ENCODE results near the gene FXYD6. TPM values are rescaled to one million over a fixed set of nuclear protein-coding genes. Genes with fewer than 3 reads are reported as not detected.

Gene FXYD6
- total and polyA plus RNA-seq, 9 of the 15 experiments (the other 6 are each of a cell fraction or from before 2014, with no cell fraction given) = 0.07 to 0.35 TPM; not detected in 7

GRCh38 chr11:117824571-117825537 is 51.6 kb downstream of the FXYD6 start, which contains the start of gene FXYD2:
Gene FXYD2, minus strand, starts transcription at chr11:117824744. Its CDS starts 66 bp downstream, at chr11:117824678.
- peaks cover 0 to 28% of the 10 kb centered on the region in 2 experiments; a peak in 1 of 5 replicates for H3K4me1 ChIP-seq (replicated peaks in 1 of 2; ENCODE audit: control insufficient read depth in 2 of 2, insufficient read depth in 2 of 2, low read length in 2 of 2)
- H3K27ac ChIP-seq (ENCODE audit: extremely low read depth, low read depth, low read length) = no peak within 1 kb of the TSS
- ChIA-PET CTCF (ENCODE audit: low intra/inter-chr PET ratio) (interaction anchor here (3.3 kb wide), 1 partner anchor 229 kb away, joined by 32 read pairs; no protein-coding TSS in a partner anchor), POLR2A (interaction anchor here (0.9 to 1.0 kb wide), 2 partner anchors 9 to 14 kb away, joined by 3 read pairs; no protein-coding TSS in a partner anchor)
- WGBS (ENCODE audit: insufficient coverage, low coverage, missing lambda C conversion rate) = 4% methylated on average over 19 of the region's 22 CpGs
- in situ Hi-C loops (cut with MboI) (loop anchor here (5.0 kb wide), 2 partner anchors 122 to 222 kb away; no protein-coding TSS in a partner anchor), intact Hi-C loops (cut with micrococcal nuclease) (no loop called here)
- no peaks in the 10 kb centered on the region for H3K9me1 ChIP-seq (ENCODE audit: control insufficient read depth, insufficient read depth, low read length)
- ATAC-seq = no peak
- BruUV-seq (replicated peaks) = no TSS peak
- H3K79me2 ChIP-seq (ENCODE audit: control insufficient read depth, insufficient read depth, low read length) = no peaks in the 10 kb centered on the region
- no peak within 1 kb of the TSS for H2AFZ ChIP-seq (ENCODE audit: low read depth, low read length)
- peaks cover 13% of the 10 kb centered on the region; the same call in 1 of the 2 replicates for H4K20me1 ChIP-seq (replicated peaks; ENCODE audit: control insufficient read depth, insufficient read depth, low read length)
- no peaks in the 10 kb centered on the region for H3K9me3 ChIP-seq (replicated peaks; ENCODE audit: control insufficient read depth, insufficient read depth, low read depth, low read length)
- H3K4me2 ChIP-seq (ENCODE audit: insufficient read depth, low read length) = no peak within 1 kb of the TSS
- peak within 1 kb of the TSS in 1 of 2 experiments; percentile 43; a peak in 1 of 4 replicates for H3K9ac ChIP-seq (ENCODE audit: insufficient read depth in 1 of 2, low read depth in 2 of 2, low read length in 2 of 2)
- no peak within 1 kb of the TSS for H3K4me3 ChIP-seq
- FAIRE-seq = no peak
- H3K36me3 ChIP-seq (ENCODE audit: control insufficient read depth, insufficient read depth, low read length) = no peaks in the 10 kb centered on the region
- H3K27me3 ChIP-seq (ENCODE audit: control insufficient read depth in 2 of 2, insufficient read depth in 2 of 2, low read length in 2 of 2) = peaks cover 20 to 72% of the 10 kb centered on the region in 2 experiments
- no peak for DNase-seq (ENCODE audit: extremely low read depth in 1 of 4, low spot score in 3 of 4)
- no peak for TF ChIP-seq HEY1 (CRISPR knock-in tag; IDR thresholded peaks at IDR 0.05; ENCODE audit: borderline replicate concordance)
- 0 out of 2 replicates have a peak, but pooled peaks have one; percentile 41 for TF ChIP-seq CEBPG (CRISPR knock-in tag; IDR thresholded peaks at IDR 0.05)
- peak in 1 of 2 experiments; percentile 48; a peak in 2 of 4 replicates for TF ChIP-seq CEBPG (tag; conservative IDR thresholded peaks at IDR 0.05 in 1 of 2, IDR thresholded peaks at IDR 0.05 in 1 of 2)
- TF ChIP-seq CEBPB (tag; IDR thresholded peaks at IDR 0.05) = peak; percentile 72
- no peak for TF ChIP-seq ZNF668 (CRISPR knock-in tag; IDR thresholded peaks at IDR 0.05)
- no peak for TF ChIP-seq YY1 (IDR thresholded peaks at IDR 0.05; ENCODE audit: borderline replicate concordance in 1 of 3, control insufficient read depth in 1 of 3, extremely low read depth in 1 of 3, insufficient read depth in 3 of 3, insufficient read length in 1 of 3, insufficient replicate concordance in 2 of 3, low read depth in 1 of 3, low read length in 2 of 3)
- TF ChIP-seq BRD9 (IDR thresholded peaks at IDR 0.05; ENCODE audit: low read depth, partially characterized antibody) = no peak
- no peak for TF ChIP-seq L3MBTL2 (IDR thresholded peaks at IDR 0.05)
- no peak for TF ChIP-seq TRIM25 (IDR thresholded peaks at IDR 0.05; ENCODE audit: borderline replicate concordance)
- no peak for TF ChIP-seq ESRRB (CRISPR knock-in tag; IDR thresholded peaks at IDR 0.05; ENCODE audit: borderline replicate concordance)
- no peak for TF ChIP-seq ZFPM2 (CRISPR knock-in tag; IDR thresholded peaks at IDR 0.05)
- no peak for TF ChIP-seq COPS2 (conservative IDR thresholded peaks at IDR 0.05)
- no peak for TF ChIP-seq ZNF184 (CRISPR knock-in tag; IDR thresholded peaks at IDR 0.05)

Measured in K562 (cell line).